Panc1 (cell line): ENCODE data around the gene NRCAM. TPM values are rescaled to one million over a fixed set of nuclear protein-coding genes. Genes with fewer than 3 reads are reported as not detected.

Source experiments
- ATAC-seq: fragments of 200-7000 bp; cut with Tn5 transposase; 2 replicates; pipeline ENCODE4 v1.9.1; 2020; ENCODE audit warnings: mild to moderate bottlenecking, moderate library complexity
- BruUV-seq: library from RNA; stranded (reverse); fragments of 400-500 nt; replicated peaks from 2 replicates; lab custom pipeline; 2021; lab: Mats Ljungman, UMichigan
- CTCF ChIA-PET: fragments of 300-600 bp; sonication (Branson Sonifier 250); formaldehyde crosslinking; loops from one replicate; lab custom pipeline; 2022; ENCODE audit warnings: antibody characterized with exemption; lab: Charles Lee
- POLR2A ChIA-PET: fragments of 300-600 bp; sonication (Branson Sonifier 250); formaldehyde crosslinking; loops from one replicate; lab custom pipeline; 2022; ENCODE audit warnings: antibody characterized with exemption; lab: Charles Lee
- DNase-seq: peaks from one replicate; pipeline ENCODE4 v3.0.0-alpha.2; 2010; ENCODE audit warnings: low read depth, low spot score
- H3K27ac ChIP-seq: 2 replicates; pipeline ENCODE4 v1.5.1; 2011; ENCODE audit warnings: mild to moderate bottlenecking, low read length, inconsistent platforms
- H3K27me3 ChIP-seq: fragments of 200-500 bp; sonication (Bioruptor generic); 2 replicates; pipeline ENCODE4 v1.6.0; 2014; ENCODE audit warnings: low read length, inconsistent platforms; ENCODE audit not compliant: control insufficient read depth, insufficient read depth
- H3K36me3 ChIP-seq: fragments of 200-500 bp; sonication (Bioruptor generic); 2 replicates; pipeline ENCODE4 v1.5.1; 2014; ENCODE audit warnings: inconsistent platforms, mild to moderate bottlenecking, low read length, moderate library complexity; ENCODE audit not compliant: control insufficient read depth, insufficient read depth
- H3K4me1 ChIP-seq: 2 replicates; pipeline ENCODE4 v1.5.1; 2011; ENCODE audit warnings: inconsistent platforms, mild to moderate bottlenecking, low read length, moderate library complexity; ENCODE audit not compliant: control insufficient read depth, insufficient read depth
- H3K4me3 ChIP-seq, 2 experiments: 2 replicates each; pipeline ENCODE4 v1.5.1; 2011 to 2012; ENCODE audit warnings: low read depth in 2 of 2, low read length in 2 of 2, mild to moderate bottlenecking in 2 of 2, inconsistent platforms in 1 of 2, moderate library complexity in 1 of 2
- H3K9me3 ChIP-seq: fragments of 200-500 bp; sonication (Bioruptor generic); 2 replicates; pipeline ENCODE4 v1.5.1; 2014; ENCODE audit warnings: low read depth, mild to moderate bottlenecking, inconsistent platforms, low read length, moderate library complexity; ENCODE audit not compliant: control insufficient read depth, insufficient read depth
- POLR2AphosphoS5 ChIP-seq: IDR thresholded peaks from 2 replicates; pipeline ENCODE4 v1.6.1; 2012; ENCODE audit warnings: mild to moderate bottlenecking, low read depth, low read length, moderate library complexity
- SIN3A ChIP-seq: IDR thresholded peaks from 2 replicates; pipeline ENCODE4 v1.6.1; 2012; ENCODE audit warnings: low read depth, mild to moderate bottlenecking, low read length, moderate library complexity, borderline replicate concordance; ENCODE audit not compliant: insufficient read depth
- TCF7L2 ChIP-seq: IDR thresholded peaks from 2 replicates; pipeline ENCODE4 v1.6.1; 2011; ENCODE audit warnings: mild to moderate bottlenecking, low read depth, low read length, inconsistent platforms
- in situ Hi-C: cut with HindIII; loops from 2 replicates; pipeline ENCODE4 v1.10.0; 2016; ENCODE audit warnings: low sequenced_read_pairs, low pct_unique_long_range_greater_than_20kb
- intact Hi-C: fragments of 100-400 bp; cut with micrococcal nuclease; formaldehyde crosslinking; loops from one replicate; pipeline ENCODE4 v1.10.0; 2022; ENCODE audit not compliant: unreplicated experiment
- total RNA-seq: library from RNA; stranded (reverse); gene quantifications from one replicate; pipeline ENCODE4 v1.2.1, GENCODE V29; 2021; ENCODE audit not compliant: unreplicated experiment
- TF ChIP-seq, protein P1 (sequence below), 2 experiments: IDR thresholded peaks; 2 replicates each; pipeline ENCODE4 v1.6.1; 2011 to 2012; ENCODE audit warnings: low read depth in 2 of 2, control low read depth in 1 of 2, low read length in 1 of 2, mild to moderate bottlenecking in 1 of 2, moderate library complexity in 1 of 2; ENCODE audit not compliant: insufficient read depth in 1 of 2
- TF ChIP-seq, protein P2 (sequence below): fragments of 450-650 bp; IDR thresholded peaks from 2 replicates; pipeline ENCODE4 v1.5.1; 2017; ENCODE audit warnings: mild to moderate bottlenecking

Gene NRCAM
- total RNA-seq, 1 experiment from 2014 or later, result 0.21 TPM

DNA sequence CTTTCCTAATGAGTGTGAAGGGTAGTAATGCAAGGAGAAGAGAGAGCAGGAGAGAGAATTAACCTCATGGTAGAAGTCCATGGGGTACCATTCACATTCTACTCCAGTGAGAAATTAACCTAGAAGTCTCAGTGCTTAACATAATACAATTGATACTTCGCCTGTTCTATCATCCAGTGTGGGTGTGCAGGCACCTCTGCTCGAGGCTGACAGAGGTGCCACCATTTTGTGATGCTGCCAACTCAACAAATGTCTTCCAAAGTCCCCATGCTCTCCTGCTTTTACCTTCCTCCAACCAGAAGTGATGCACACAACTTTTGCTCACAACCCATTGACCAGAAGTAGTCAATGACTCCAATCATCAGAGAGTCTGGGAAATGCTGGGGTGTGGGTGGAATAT is 207.8 kb downstream of the NRCAM start:
- no TSS peak for BruUV-seq
- H3K4me3 ChIP-seq, result no peak overlapping the region
- H3K36me3 ChIP-seq, result no peaks in the 10 kb centered on the region
- in situ Hi-C loops (no loop called here), intact Hi-C loops (no loop called here)
- no peak overlapping the region for H3K27ac ChIP-seq
- H3K27me3 ChIP-seq, result no peaks in the 10 kb centered on the region
- H3K4me1 ChIP-seq, result no peaks in the 10 kb centered on the region
- POLR2A ChIA-PET, result no interaction called here
- CTCF ChIA-PET, result no interaction called here
- TF ChIP-seq, protein P1, sequence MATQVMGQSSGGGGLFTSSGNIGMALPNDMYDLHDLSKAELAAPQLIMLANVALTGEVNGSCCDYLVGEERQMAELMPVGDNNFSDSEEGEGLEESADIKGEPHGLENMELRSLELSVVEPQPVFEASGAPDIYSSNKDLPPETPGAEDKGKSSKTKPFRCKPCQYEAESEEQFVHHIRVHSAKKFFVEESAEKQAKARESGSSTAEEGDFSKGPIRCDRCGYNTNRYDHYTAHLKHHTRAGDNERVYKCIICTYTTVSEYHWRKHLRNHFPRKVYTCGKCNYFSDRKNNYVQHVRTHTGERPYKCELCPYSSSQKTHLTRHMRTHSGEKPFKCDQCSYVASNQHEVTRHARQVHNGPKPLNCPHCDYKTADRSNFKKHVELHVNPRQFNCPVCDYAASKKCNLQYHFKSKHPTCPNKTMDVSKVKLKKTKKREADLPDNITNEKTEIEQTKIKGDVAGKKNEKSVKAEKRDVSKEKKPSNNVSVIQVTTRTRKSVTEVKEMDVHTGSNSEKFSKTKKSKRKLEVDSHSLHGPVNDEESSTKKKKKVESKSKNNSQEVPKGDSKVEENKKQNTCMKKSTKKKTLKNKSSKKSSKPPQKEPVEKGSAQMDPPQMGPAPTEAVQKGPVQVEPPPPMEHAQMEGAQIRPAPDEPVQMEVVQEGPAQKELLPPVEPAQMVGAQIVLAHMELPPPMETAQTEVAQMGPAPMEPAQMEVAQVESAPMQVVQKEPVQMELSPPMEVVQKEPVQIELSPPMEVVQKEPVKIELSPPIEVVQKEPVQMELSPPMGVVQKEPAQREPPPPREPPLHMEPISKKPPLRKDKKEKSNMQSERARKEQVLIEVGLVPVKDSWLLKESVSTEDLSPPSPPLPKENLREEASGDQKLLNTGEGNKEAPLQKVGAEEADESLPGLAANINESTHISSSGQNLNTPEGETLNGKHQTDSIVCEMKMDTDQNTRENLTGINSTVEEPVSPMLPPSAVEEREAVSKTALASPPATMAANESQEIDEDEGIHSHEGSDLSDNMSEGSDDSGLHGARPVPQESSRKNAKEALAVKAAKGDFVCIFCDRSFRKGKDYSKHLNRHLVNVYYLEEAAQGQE (IDR thresholded peaks at IDR 0.05; ENCODE audit: insufficient read depth in 1 of 2, low read depth in 2 of 2, low read length in 1 of 2), result no peak
- no peak for TF ChIP-seq POLR2AphosphoS5
- TF ChIP-seq SIN3A, result no peak
- TF ChIP-seq, protein P2, sequence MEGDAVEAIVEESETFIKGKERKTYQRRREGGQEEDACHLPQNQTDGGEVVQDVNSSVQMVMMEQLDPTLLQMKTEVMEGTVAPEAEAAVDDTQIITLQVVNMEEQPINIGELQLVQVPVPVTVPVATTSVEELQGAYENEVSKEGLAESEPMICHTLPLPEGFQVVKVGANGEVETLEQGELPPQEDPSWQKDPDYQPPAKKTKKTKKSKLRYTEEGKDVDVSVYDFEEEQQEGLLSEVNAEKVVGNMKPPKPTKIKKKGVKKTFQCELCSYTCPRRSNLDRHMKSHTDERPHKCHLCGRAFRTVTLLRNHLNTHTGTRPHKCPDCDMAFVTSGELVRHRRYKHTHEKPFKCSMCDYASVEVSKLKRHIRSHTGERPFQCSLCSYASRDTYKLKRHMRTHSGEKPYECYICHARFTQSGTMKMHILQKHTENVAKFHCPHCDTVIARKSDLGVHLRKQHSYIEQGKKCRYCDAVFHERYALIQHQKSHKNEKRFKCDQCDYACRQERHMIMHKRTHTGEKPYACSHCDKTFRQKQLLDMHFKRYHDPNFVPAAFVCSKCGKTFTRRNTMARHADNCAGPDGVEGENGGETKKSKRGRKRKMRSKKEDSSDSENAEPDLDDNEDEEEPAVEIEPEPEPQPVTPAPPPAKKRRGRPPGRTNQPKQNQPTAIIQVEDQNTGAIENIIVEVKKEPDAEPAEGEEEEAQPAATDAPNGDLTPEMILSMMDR, result no peak
- no peak for TF ChIP-seq TCF7L2
- H3K9me3 ChIP-seq, result no peaks in the 10 kb centered on the region
- ATAC-seq (no peak), DNase-seq (no peak)

DNA sequence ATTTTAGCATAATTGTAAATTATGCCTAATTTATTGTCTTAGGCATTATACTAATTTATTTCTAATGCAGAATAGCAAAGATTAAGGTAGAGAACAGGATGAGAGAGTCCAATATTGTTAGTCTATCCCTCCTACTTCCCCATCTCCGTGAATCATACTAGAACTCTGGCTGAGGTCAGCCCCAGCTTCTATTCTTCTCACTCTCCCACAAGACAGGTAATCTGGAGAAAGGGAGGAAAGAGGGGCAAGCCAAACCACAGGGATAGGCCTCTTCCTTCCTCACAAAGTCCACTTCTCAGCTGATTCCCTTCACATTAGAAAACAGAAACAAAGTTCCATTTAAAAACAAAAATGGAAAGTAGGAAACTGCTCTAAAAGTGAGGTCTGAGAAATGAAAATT is 208.6 kb downstream of the NRCAM start:
- TF ChIP-seq SIN3A, result no peak
- TF ChIP-seq, protein P1 (IDR thresholded peaks at IDR 0.05; ENCODE audit: insufficient read depth in 1 of 2, low read depth in 2 of 2, low read length in 1 of 2), result no peak
- no TSS peak for BruUV-seq
- DNase-seq (no peak), ATAC-seq (no peak)
- H3K27ac ChIP-seq, result no peak overlapping the region
- H3K9me3 ChIP-seq, result no peaks in the 10 kb centered on the region
- intact Hi-C loops, result no loop called here
- no peak overlapping the region for H3K4me3 ChIP-seq
- no peaks in the 10 kb centered on the region for H3K27me3 ChIP-seq
- H3K4me1 ChIP-seq, result no peaks in the 10 kb centered on the region
- POLR2A ChIA-PET, result no interaction called here
- in situ Hi-C loops, result no loop called here
- CTCF ChIA-PET, result no interaction called here
- H3K36me3 ChIP-seq, result no peaks in the 10 kb centered on the region
